SU-DHL-6 (cell line): ENCODE data around the gene DBF4B.

ENCODE experiments used
- CTCF ChIP-seq: fragments of 200-600 bp; sonication (generic); IDR thresholded peaks from one replicate; pipeline ENCODE4 v1.5.1; 2017; ENCODE audit warnings: antibody characterized with exemption, mild to moderate bottlenecking, low read length, moderate library complexity; ENCODE audit not compliant: insufficient read depth, poor library complexity, severe bottlenecking
- EZH2phosphoT487 ChIP-seq: fragments of 200-600 bp; sonication (generic), shearing (Covaris generic); conservative IDR thresholded peaks from 2 replicates; pipeline ENCODE4 v1.6.1; 2018; ENCODE audit warnings: mild to moderate bottlenecking, antibody characterized with exemption, low read length, moderate library complexity, mixed read lengths

- TF ChIP-seq CTCF (no peak), EZH2phosphoT487 (no peak)
Observed at GRCh38 chr17:44798356-44798755, 89.9 kb downstream of the DBF4B start.
